ES-I3 (cell line): ENCODE results near the gene P2RY8.
"Not testable (repeated sequence)": the region's sequence is repeated elsewhere in the genome, so short reads cannot be mapped to it uniquely, and the experiment has no call there.

Experiments
- H3K36me3 ChIP-seq: 2 replicates; pipeline ENCODE4 v1.6.1; 2013; ENCODE audit warnings: mild to moderate bottlenecking, low read length, control low read depth, moderate library complexity; ENCODE audit not compliant: insufficient read depth
- H3K4me1 ChIP-seq: 2 replicates; pipeline ENCODE4 v1.6.1; 2013; ENCODE audit warnings: mild to moderate bottlenecking, control low read depth, low read length; ENCODE audit not compliant: insufficient read depth
- H3K9ac ChIP-seq: 2 replicates; pipeline ENCODE4 v1.6.1; 2013; ENCODE audit warnings: low read depth, mild to moderate bottlenecking, low read length, moderate library complexity
- H3K9me3 ChIP-seq: 2 replicates; pipeline ENCODE4 v1.6.1; 2013; ENCODE audit warnings: mild to moderate bottlenecking, low read length, moderate library complexity; ENCODE audit not compliant: control insufficient read depth, insufficient read depth

Gene P2RY8

DNA sequence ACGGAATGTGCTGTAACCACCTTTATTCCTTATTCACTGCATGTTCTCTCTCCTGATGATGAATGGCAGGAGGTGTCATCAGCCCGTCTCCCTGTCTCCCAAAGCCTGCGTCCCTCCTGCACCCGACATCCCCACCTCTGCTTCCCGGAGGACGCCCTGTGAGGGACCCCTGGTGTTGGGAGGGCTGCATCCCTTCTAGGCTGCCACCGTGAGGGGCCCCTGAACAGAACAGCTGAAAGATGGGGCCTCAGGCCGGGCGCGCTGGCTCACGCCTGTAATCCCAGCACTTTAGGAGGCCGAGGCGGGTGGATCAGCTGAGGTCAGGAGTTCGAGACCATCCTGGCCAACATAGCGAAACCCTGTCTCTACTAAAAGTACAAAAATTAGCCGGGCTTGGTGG is 110.7 kb downstream of the P2RY8 start:
- not testable (repeated sequence) for H3K4me1 ChIP-seq, H3K9ac ChIP-seq, H3K9me3 ChIP-seq
- H3K36me3 ChIP-seq: peaks cover 37% of the 10 kb centered on the region

DNA sequence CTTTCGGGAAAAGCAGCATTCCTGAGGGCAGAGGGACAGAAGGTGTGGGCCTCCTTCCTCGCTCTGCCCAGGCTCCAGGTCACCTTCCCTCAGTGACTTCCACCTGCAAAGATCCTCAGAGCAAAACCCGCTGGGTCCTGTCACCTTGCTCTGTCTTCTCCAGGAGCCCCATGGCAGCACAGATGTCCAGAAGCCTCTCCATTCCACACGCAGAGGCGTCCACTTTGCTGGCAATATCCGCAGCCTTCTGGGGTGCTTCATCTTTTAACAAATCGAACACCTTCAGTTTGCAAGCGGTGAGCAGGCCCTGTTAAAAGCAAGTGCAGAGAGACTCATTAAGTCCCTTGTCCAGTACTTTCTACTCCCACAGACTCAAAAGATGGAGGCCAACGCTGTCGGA is 111.6 kb downstream of the P2RY8 start:
- H3K9ac ChIP-seq: no peak overlapping the region
- peaks cover 39% of the 10 kb centered on the region for H3K36me3 ChIP-seq
- peaks cover 8% of the 10 kb centered on the region for H3K9me3 ChIP-seq

DNA sequence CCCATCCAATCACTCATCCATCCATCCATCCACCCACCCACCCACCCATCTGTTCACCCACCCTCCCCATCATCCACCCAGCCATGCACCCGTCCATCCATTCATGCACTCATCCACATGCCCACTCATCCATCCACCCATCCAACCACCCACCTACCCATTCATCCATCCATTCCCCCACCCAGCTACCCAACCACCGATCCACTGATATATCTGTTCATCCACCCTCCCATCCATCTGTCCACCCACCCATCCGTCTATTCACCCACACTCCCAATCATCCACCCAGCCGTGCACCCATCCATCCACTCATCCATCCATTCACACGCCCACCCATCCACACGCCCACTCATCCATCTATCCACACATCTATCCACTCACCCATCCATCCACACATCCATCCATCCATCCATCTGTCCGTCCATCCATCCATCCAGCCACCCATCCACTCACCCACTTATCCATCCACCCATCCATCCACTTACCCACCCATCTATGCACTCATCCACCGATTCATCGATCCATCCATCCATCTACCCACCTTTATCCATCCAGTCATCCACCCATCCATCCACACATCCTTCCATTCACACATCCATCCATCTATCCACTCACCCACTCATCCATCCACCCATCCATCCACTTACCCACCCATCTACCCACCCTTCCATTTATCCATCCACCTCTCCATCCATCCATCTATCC is 112.7 kb downstream of the P2RY8 start:
- Histone ChIP-seq H3K36me3 (peaks cover 39% of the 10 kb centered on the region), H3K9ac (no peak overlapping the region), H3K4me1 (no peaks in the 10 kb centered on the region), H3K9me3 (peaks cover 8% of the 10 kb centered on the region)

More for the DNA sequence above, 111.6 kb downstream of the P2RY8 start:
- H3K4me1 ChIP-seq: no peaks in the 10 kb centered on the region

DNA sequence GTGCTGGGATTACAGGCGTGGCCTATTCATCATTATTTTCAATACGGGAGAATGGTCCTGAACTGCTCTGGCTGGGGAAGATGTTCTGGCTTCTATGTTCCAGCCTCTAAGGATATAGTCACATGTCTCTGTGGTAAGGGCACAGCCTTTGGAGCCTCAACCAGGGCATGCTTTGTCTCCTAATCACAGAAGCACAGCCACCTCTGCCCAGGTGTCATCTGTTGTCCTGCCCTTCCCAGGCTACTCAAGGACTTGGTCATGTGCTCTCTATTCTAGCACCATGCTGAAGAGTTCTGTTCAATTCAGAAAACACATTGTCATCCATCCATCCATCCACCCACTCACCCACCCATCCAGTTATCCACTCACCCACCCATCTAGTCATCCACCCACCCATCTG is 113.8 kb downstream of the P2RY8 start:
- H3K9me3 ChIP-seq: peaks cover 8% of the 10 kb centered on the region
- H3K9ac ChIP-seq: no peak overlapping the region
- H3K4me1 ChIP-seq: no peaks in the 10 kb centered on the region
- H3K36me3 ChIP-seq: peaks cover 43% of the 10 kb centered on the region

DNA sequence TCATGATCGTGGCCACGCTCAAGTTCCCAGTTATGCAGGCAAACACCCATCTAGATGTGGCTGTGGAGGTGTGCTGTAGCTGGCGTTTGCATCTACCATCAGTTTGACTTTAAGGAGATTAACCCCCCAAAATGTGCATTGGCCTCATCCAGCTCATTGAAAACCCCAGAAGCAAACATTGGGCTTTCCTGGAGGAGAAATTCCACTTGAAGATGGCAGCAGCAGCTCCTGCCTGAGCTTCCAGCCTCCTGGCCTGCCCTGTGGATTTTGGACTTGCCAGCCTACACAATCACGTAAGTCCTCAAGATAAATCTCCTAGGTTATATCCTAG is 114.9 kb downstream of the P2RY8 start:
- H3K36me3 ChIP-seq: peaks cover 45% of the 10 kb centered on the region
- no peak overlapping the region for H3K9ac ChIP-seq
- no peaks in the 10 kb centered on the region for H3K4me1 ChIP-seq
- peaks cover 8% of the 10 kb centered on the region for H3K9me3 ChIP-seq

DNA sequence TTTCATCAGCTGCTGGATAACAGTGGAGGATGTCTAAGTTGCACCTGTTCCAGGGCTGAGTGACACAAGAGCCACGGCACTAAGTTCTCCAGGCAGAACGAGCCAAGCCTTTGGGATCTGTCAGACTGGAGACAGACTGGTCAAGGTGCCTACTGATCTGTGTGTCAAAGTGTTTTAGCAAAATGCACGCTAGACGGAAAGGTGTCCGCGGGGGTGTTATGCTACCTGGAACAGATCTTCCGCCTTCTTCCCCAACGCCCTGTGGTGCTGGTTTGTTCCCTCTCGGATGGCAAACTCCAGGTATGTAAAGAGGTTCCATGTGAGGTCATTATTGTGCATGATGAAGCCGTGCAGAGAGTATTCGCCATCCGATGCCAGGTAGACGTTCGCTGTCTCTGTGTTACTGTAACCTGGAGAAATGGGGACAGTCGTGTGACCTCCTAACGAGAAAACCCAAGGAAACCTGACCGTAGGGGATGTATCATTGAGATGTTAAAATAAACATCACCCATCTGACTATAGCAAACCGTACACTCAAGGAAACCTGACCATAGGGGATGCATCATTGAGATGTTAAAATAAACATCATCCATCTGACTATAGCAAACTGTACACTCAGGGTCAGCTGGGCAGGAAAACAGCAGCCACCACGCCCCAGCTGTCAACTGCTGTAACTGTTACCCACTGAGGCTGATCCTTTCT is 115.4 kb downstream of the P2RY8 start:
- H3K36me3 ChIP-seq: peaks cover 48% of the 10 kb centered on the region
- no peak overlapping the region for H3K9ac ChIP-seq
- peaks cover 8% of the 10 kb centered on the region for H3K9me3 ChIP-seq
- no peaks in the 10 kb centered on the region for H3K4me1 ChIP-seq

DNA sequence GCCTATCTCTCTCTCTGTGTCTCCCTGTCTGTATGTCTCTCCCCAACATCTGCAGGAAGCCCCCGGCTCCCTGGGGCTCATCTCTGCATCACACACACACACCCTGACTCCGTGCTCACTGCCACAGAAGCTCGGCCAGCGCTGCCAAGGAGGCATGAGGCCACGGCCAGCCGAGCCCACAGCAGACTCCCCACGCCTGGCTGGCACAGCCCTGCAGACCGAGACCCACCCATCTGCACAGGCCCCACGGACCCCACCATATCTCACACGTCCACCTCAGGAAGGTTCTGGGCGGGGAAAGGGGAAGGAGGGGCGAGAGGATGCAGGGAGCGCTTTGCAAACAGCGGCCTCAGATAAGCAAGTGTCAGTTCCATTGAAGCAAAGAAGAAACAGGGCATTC is 116.6 kb downstream of the P2RY8 start:
- Histone ChIP-seq H3K9ac (no peak overlapping the region), H3K36me3 (peaks cover 42% of the 10 kb centered on the region), H3K4me1 (no peaks in the 10 kb centered on the region), H3K9me3 (peaks cover 8% of the 10 kb centered on the region)

DNA sequence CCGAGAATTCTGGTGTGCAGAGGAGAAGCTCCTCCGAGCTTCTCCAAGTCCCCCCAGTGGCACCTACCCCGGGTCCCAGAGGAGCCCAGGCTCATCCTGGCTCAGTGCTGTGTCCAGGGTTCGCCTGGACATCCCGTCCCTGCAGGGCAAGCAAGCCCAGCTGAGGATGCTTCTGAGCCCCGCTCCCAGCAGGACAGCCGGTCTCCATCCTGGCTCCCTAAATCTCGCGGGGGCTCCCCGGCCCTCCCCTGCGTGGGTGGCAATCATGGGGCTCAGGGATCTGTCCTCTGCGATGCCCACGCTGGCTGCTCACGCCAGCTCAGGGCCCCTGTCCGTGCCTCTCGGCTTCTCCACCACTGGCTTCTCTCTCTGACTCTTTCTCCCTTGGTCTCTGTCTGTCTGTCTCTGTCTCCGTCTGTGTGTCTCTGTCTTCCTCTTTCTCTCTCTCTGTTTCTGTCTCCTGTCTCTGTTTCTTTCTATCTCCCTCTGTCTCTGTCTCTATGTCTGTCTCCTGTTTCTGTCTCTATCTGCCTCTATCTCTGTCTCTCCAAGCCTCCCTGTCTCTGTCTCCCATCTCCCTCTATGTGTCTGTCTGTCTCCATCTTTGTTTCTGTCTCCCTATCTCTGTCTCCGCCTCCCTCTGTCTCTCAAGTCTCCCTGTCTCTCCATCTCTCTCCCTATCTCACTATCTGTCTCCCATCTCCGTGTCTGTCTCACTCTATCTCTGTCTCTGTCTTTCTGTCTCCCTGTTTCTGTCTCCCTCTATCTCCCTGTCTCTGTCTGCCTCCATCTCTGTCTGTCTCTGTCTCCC is 117.2 kb downstream of the P2RY8 start:
- H3K36me3 ChIP-seq: peaks cover 39% of the 10 kb centered on the region
- peaks cover 8% of the 10 kb centered on the region for H3K9me3 ChIP-seq
- H3K9ac ChIP-seq: no peak overlapping the region
- H3K4me1 ChIP-seq: no peaks in the 10 kb centered on the region

DNA sequence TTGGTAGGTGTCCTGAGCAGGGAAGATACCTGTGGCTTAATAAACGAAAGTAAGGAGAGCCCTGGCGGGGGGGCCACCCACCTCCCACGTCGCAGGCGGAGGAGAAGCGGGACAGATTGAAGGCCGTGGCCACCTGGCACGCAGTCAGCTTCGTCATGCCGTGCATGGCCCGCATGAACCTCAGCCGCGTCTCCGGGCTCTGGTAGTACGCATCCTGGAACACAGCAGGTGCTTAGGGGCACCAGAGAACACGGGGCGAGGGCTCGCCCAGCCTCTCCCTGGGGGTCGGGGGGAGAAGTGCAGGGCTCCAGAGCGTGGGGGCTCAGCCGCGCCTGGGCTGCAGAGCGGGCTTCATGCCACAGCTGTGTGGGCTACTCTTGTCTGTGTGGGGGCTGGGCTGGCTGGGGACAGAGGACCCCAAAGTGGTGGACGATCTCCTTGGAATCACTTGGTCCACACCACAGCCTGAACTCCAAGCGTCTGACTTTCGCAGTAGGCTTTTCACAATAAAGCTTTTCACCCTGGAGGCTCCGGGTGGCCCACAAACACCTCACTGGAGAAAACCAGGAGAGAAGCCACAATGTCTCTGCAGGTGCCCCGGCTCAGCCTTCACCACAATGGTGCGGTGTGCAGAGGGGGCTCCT is 118.0 kb downstream of the P2RY8 start:
- H3K4me1 ChIP-seq: no peaks in the 10 kb centered on the region
- peaks cover 35% of the 10 kb centered on the region for H3K36me3 ChIP-seq
- peaks cover 8% of the 10 kb centered on the region for H3K9me3 ChIP-seq
- no peak overlapping the region for H3K9ac ChIP-seq

DNA sequence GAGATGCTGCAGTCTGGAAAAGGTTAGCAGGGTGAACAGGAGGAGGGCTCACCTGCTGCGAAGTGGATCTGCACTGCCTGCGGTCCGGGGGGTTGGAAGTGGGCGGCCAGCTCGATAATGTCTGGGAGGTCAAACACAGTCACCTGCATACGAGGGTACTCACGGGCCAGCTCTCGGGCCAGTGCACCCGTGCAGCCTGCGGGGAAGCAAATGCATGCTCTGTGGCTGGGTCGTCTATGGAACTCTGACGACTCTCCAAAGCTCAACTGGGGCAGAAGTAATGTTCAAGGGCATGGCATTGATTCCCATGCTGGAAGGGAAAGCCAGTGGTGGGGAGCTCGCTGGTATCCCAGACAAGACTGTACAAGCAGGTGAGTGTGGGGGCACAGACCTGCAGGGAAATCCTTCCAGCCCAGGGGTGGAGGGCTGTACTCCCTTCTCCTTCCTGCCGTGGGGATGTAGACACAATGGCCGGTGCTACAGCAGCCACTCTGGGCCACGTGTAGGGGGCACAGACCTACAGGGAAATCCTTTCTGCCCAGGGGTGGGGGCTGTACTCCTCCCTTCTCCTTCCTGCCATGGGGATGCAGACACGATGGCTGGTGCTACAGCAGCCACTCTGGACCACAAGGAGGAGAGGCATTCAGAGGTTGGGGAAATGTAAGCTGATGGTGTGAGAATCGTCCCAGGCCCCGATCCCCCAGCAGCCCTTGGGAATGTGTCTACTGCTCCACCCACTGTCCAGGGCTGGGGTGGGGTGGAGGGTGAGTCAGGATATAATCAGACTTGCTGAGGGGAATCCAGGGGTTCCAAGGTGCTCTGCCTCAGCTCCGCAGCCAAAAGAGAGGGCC is 118.8 kb downstream of the P2RY8 start:
- H3K4me1 ChIP-seq: no peaks in the 10 kb centered on the region
- H3K9me3 ChIP-seq: peaks cover 8% of the 10 kb centered on the region
- H3K36me3 ChIP-seq: peaks cover 37% of the 10 kb centered on the region
- H3K9ac ChIP-seq: no peak overlapping the region

DNA sequence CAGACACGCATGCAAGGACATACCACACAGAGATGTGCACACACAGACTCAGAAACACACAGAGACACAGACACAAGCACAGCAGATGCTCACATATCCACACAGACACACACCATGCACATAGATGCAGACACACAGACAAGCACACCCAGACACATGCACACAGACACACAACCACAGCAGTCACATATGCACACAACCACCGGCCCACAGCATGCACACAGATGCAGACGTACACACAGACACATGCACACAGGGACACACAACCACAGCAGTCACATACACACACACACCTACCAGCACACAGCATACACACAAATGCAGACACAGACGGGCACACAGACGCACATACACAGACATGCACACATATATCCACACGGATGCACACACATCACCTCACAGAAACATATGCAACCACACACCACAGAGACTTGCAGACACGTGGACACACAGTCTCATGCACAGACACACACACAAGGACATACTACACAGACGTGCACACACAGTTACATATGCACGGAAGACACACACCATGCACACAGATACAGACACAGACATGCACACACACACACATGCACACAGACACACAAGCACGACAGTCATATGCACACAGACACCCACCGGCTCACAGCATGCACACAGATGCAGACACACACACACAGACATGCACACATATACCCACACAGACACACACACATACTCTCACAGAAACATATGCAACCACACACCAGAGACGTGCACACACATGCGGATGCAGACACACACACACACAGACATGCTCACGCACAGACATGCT is 119.8 kb downstream of the P2RY8 start:
- peaks cover 3% of the 10 kb centered on the region; the same call in 1 of the 2 replicates for H3K9me3 ChIP-seq
- H3K36me3 ChIP-seq: peaks cover 33% of the 10 kb centered on the region
- no peak overlapping the region for H3K9ac ChIP-seq
- H3K4me1 ChIP-seq: no peaks in the 10 kb centered on the region

DNA sequence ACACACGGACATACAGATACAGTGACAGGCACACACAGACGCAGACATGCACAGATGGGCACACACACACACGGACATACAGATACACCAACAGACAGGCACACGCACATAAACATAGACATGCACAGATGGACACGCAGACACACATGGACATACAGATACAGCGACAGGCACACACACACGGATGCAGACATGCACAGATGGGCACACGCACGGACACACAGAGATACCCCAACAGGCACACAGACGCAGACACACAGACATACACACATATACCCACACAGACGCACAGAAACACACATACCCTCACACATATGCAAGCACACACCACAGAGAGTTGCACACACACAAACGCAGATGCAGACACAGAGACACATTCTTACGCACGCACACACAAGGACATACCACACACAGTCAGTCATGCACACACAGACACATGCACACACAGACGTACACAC is 120.6 kb downstream of the P2RY8 start:
- H3K36me3 ChIP-seq: peaks cover 25% of the 10 kb centered on the region

More for the DNA sequence above, 120.6 kb downstream of the P2RY8 start:
- H3K9ac ChIP-seq: no peak overlapping the region
- no peaks in the 10 kb centered on the region for H3K9me3 ChIP-seq
- H3K4me1 ChIP-seq: no peaks in the 10 kb centered on the region
